ENCODE data around the gene FAM20C. TPM values are rescaled to one million over a fixed set of nuclear protein-coding genes. Genes with fewer than 3 reads are reported as not detected.
A peak's percentile ranks its signal among the peaks of the same experiment; 100 is the strongest.

FAM20C gene
- polyA plus RNA-seq, 1 experiment: 32.5 TPM

DNA sequence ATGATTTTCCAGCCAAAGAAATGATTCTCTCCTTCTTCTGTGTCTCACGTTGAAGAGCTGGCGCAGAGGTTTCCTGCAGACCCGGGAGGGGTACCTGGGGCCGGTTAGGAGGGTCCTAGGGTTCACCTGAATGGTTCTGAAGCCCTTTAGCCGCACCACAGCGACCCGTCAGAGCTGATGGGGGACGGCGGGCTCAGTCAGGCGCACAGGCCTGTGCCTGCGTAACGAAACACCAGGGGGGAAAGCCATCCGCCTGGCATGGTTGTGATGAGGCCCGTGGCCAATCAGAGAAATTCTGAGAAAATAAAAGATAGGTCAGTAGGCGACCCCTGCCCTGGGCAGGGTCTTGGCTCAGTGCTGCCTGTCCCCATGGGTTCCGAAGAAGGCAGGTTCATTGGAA lies 35.6 kb downstream of the FAM20C start:
- DNase-seq (ENCODE audit: low read depth): no peak
- TF ChIP-seq, protein P1, sequence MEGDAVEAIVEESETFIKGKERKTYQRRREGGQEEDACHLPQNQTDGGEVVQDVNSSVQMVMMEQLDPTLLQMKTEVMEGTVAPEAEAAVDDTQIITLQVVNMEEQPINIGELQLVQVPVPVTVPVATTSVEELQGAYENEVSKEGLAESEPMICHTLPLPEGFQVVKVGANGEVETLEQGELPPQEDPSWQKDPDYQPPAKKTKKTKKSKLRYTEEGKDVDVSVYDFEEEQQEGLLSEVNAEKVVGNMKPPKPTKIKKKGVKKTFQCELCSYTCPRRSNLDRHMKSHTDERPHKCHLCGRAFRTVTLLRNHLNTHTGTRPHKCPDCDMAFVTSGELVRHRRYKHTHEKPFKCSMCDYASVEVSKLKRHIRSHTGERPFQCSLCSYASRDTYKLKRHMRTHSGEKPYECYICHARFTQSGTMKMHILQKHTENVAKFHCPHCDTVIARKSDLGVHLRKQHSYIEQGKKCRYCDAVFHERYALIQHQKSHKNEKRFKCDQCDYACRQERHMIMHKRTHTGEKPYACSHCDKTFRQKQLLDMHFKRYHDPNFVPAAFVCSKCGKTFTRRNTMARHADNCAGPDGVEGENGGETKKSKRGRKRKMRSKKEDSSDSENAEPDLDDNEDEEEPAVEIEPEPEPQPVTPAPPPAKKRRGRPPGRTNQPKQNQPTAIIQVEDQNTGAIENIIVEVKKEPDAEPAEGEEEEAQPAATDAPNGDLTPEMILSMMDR (IDR thresholded peaks at IDR 0.05; ENCODE audit: insufficient read depth, low read depth, low read length): no peak
- ChIA-PET POLR2A (no interaction called here), CTCF (no interaction called here)
- Histone ChIP-seq H3K4me3 (ENCODE audit: low read depth, low read length) (no peak overlapping the region), H3K36me3 (ENCODE audit: control insufficient read depth, insufficient read depth, low read length) (peaks cover 9% of the 10 kb centered on the region), H3K27me3 (ENCODE audit: control insufficient read depth, insufficient read depth, low read length) (no peaks in the 10 kb centered on the region)

DNA sequence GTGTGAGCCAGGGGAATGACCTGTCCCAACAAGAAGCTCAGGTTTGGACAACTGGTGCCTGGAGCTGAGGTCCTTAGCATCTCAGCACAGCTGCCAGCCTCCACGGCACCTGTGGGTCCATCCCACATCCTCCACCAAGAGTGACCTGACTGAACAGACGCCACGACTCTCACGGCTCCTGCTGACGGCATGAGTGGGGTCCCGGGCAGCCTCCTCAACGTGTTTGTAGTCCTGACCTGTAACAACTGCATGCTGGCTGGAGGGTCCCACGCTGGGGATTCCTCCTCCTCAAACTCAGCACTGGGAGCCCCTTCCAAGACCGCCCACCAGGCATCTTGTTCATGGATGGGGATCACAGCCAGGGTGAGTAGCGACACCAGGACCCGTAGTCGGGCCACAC lies 36.2 kb downstream of the FAM20C start:
- POLR2A ChIA-PET: no interaction called here
- TF ChIP-seq, protein P1 (IDR thresholded peaks at IDR 0.05; ENCODE audit: insufficient read depth, low read depth, low read length): no peak
- no peak overlapping the region for H3K4me3 ChIP-seq (ENCODE audit: low read depth, low read length)
- no peaks in the 10 kb centered on the region for H3K27me3 ChIP-seq (ENCODE audit: control insufficient read depth, insufficient read depth, low read length)
- no peak for DNase-seq (ENCODE audit: low read depth)
- CTCF ChIA-PET: interaction anchor here (1.2 kb wide), 1 partner anchor 166 kb away, joined by 3 read pairs; no protein-coding TSS in a partner anchor
- peaks cover 4% of the 10 kb centered on the region for H3K36me3 ChIP-seq (ENCODE audit: control insufficient read depth, insufficient read depth, low read length)

DNA sequence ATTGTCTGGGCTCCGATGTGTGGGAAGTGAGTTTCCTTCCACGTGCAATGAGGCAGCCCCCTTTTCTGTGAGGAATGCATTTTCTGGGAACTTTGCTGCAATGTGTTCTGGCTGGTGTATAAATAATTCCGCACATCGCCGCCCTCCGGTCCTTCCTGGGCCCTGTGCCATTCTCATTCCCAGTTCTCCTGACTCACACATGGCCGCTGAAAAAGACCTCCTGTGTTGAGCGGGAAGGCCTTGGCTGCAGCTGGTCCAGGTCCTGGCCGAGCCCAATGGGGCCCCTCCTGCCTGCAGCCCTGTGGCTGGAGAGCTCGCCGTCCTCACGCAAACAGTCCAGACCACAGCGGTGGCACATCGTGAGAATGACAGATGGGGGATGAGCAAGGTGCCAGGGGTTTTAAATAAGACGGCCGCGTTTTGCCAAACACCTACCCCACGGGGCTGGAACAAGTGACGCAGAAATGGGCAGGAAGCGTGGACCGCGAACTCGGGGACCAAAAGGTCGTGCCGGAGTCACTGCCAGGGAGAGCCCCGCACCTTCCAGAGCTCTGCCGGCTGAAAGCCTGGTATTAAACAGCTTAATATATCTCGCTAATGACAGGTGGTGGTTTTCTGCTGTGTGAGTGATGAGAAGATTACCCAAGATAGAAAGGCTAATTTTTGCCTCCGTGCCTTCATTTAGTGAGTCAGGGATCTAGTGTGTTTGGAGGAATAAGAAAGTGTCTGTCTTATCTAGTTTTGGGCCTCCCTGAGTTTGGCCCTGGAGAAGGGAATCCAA lies 37.0 kb downstream of the FAM20C start:
- H3K27me3 ChIP-seq (ENCODE audit: control insufficient read depth, insufficient read depth, low read length): no peaks in the 10 kb centered on the region
- CTCF ChIA-PET: interaction anchor here (0.9 to 1.2 kb wide), 3 partner anchors 9 to 167 kb away, joined by 3 to 4 read pairs (median 3); no protein-coding TSS in a partner anchor
- H3K4me3 ChIP-seq (ENCODE audit: low read depth, low read length): no peak overlapping the region
- POLR2A ChIA-PET: interaction anchor here (0.5 kb wide), 1 partner anchor 16 kb away, joined by 4 read pairs; no protein-coding TSS in a partner anchor
- peaks cover 4% of the 10 kb centered on the region; the same call in 1 of the 2 replicates for H3K36me3 ChIP-seq (ENCODE audit: control insufficient read depth, insufficient read depth, low read length)
- peak; percentile 91 for DNase-seq (ENCODE audit: low read depth)
- TF ChIP-seq, protein P1 (IDR thresholded peaks at IDR 0.05; ENCODE audit: insufficient read depth, low read depth, low read length): peak; percentile 13; the same call in 1 of the 2 replicates

GRCh38 chr7:230274-230673 lies 37.9 kb downstream of the FAM20C start:
- TF ChIP-seq, protein P1 (IDR thresholded peaks at IDR 0.05; ENCODE audit: insufficient read depth, low read depth, low read length): no peak
- Histone ChIP-seq H3K4me3 (ENCODE audit: low read depth, low read length) (no peak overlapping the region), H3K36me3 (ENCODE audit: control insufficient read depth, insufficient read depth, low read length) (peaks cover 4% of the 10 kb centered on the region; the same call in 1 of the 2 replicates), H3K27me3 (ENCODE audit: control insufficient read depth, insufficient read depth, low read length) (no peaks in the 10 kb centered on the region)
- DNase-seq (ENCODE audit: low read depth): no peak
- ChIA-PET CTCF (interaction anchor here (0.9 to 1.5 kb wide), 4 partner anchors 10 to 21 kb away, joined by 3 to 4 read pairs (median 3); no protein-coding TSS in a partner anchor), POLR2A (interaction anchor here (0.7 kb wide), 1 partner anchor 161 kb away, joined by 3 read pairs; no protein-coding TSS in a partner anchor)

DNA sequence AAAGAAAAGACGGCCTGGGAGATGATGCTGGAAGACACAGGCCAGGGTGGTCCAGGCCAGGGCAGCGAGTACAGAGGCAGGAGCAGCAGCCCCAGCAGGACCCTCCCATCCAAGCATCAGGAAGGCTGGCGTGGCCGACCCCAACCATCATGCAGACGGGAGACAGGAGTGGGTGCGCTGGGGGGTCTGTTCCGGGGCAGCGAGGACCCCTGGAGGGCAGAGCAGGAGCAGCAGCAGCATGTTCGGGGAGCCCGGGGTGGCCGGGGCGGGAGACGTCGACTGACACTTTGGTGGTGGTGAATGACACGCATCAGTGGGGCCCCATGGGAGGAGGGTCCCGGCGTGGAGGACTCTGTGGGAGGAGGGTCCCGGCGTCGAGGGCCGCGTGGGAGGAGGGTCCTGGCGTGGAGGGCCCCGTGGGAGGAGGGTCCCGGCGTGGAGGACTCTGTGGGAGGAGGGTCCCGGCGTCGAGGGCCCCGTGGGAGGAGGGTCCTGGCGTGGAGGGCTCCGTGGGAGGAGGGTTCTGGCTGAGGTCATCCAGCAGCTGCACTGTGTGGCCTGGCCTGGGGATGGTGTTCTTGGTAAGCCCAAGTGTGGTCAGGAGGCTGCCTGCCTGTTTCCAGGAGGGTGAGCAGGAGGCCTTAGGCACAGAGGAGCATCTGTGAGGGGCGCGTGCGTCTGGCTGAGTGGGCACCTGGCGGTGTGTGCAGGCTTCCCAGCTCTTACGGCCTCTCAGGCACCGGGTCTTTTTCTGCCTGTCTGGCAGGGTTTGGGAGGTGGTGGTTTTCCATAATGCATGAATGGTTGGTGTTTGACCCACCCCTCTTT lies 38.9 kb downstream of the FAM20C start:
- ChIA-PET CTCF (interaction anchor here (1.1 to 1.5 kb wide), 3 partner anchors 11 to 22 kb away, joined by 3 to 4 read pairs (median 3); no protein-coding TSS in a partner anchor), POLR2A (no interaction called here)
- H3K27me3 ChIP-seq (ENCODE audit: control insufficient read depth, insufficient read depth, low read length): no peaks in the 10 kb centered on the region
- DNase-seq (ENCODE audit: low read depth): no peak
- TF ChIP-seq, protein P1 (IDR thresholded peaks at IDR 0.05; ENCODE audit: insufficient read depth, low read depth, low read length): peak; percentile 35
- H3K4me3 ChIP-seq (ENCODE audit: low read depth, low read length): no peak overlapping the region
- peaks cover 8% of the 10 kb centered on the region for H3K36me3 ChIP-seq (ENCODE audit: control insufficient read depth, insufficient read depth, low read length)

Measured in BJ (cell line).